HepG2 (cell line): Measurements from ENCODE around the gene LBX2. TPM values are rescaled to one million over a fixed set of nuclear protein-coding genes. Genes with fewer than 3 reads are reported as not detected.

Experiments used
- ATF5 ChIP-seq: sonication (generic); formaldehyde crosslinking; IDR thresholded peaks from 2 replicates; pipeline ENCODE4 v1.4.0; 2020; ENCODE audit warnings: mild to moderate bottlenecking, low read depth, missing genetic modification reagents
- CCAR2 ChIP-seq: fragments of 200-400 bp; formaldehyde crosslinking; optimal IDR thresholded peaks from 2 replicates; pipeline ENCODE3; 2018; ENCODE audit warnings: low read depth, mild to moderate bottlenecking, low read length, moderate library complexity
- CENPT ChIP-seq: sonication (generic); formaldehyde crosslinking; IDR thresholded peaks from 2 replicates; pipeline ENCODE4 v1.8.0; 2022; ENCODE audit warnings: low read depth, mild to moderate bottlenecking, moderate library complexity, missing genetic modification reagents
- KDM5A ChIP-seq: fragments of 200-600 bp; sonication (generic); IDR thresholded peaks from 2 replicates; pipeline ENCODE4 v1.7.0; 2018; ENCODE audit warnings: antibody characterized with exemption, mild to moderate bottlenecking, low read length, borderline replicate concordance
- PATZ1 ChIP-seq: sonication (generic); formaldehyde crosslinking; IDR thresholded peaks from 2 replicates; pipeline ENCODE4 v1.4.0; 2020; ENCODE audit warnings: missing genetic modification reagents
- RERE ChIP-seq: IDR thresholded peaks from 2 replicates; pipeline ENCODE4 v1.6.1; 2016; ENCODE audit warnings: low read depth, missing genetic modification reagents, missing compliant biosample characterization
- ZBTB34 ChIP-seq: sonication (generic); formaldehyde crosslinking; IDR thresholded peaks from 2 replicates; pipeline ENCODE4 v1.8.0; 2022; ENCODE audit warnings: mild to moderate bottlenecking, missing genetic modification reagents
- ZNF317 ChIP-seq: sonication (generic); formaldehyde crosslinking; IDR thresholded peaks from 2 replicates; pipeline ENCODE4 v1.5.0; 2020; ENCODE audit warnings: mild to moderate bottlenecking, missing genetic modification reagents
- ZNF326 ChIP-seq: sonication (generic); formaldehyde crosslinking; IDR thresholded peaks from 2 replicates; pipeline ENCODE4 v1.4.0; 2020; ENCODE audit warnings: missing genetic modification reagents, borderline replicate concordance
- polyA plus RNA-seq, 8 experiments: library from polyadenylated mRNA; depleted of rRNA in 3 of 8; stranded (reverse) in 7 of 8; unstranded in 1 of 8; fragments of >200 nt; fragmentation: Illumina TruSeq in 4 of 8; extraction: Trizol in 4 of 8; gene quantifications; 2 replicates each; pipeline versions ENCODE4 v1.2.1 to v1.2.3, GENCODE V29; 2011 to 2016; ENCODE audit warnings: low read depth in 4 of 8, missing spikeins in 1 of 8, mixed read lengths in 1 of 8; ENCODE audit not compliant: insufficient read depth in 1 of 8
- total RNA-seq, 5 experiments: library from RNA; depleted of rRNA; stranded (reverse); fragments of >200 nt; fragmentation: Illumina TruSeq; extraction: Trizol; gene quantifications; 2 replicates each; pipeline ENCODE4 v1.2.3, GENCODE V29; 2016; ENCODE audit warnings: low read depth in 1 of 5
- TF ChIP-seq, protein P1 (sequence below): sonication (generic); formaldehyde crosslinking; IDR thresholded peaks from 2 replicates; pipeline ENCODE4 v1.8.1; 2023; ENCODE audit warnings: mild to moderate bottlenecking, missing genetic modification reagents
- TF ChIP-seq, protein P2 (sequence below): sonication (generic); formaldehyde crosslinking; IDR thresholded peaks from 2 replicates; pipeline ENCODE4 v1.5.0; 2020; ENCODE audit warnings: mild to moderate bottlenecking, missing genetic modification reagents, borderline replicate concordance
- TF ChIP-seq, protein P3 (sequence below): sonication (generic); formaldehyde crosslinking; IDR thresholded peaks from 2 replicates; pipeline ENCODE4 v1.4.0; 2020; ENCODE audit warnings: missing genetic modification reagents, borderline replicate concordance

The LBX2 gene
- total and polyA plus RNA-seq, 2 of the 13 experiments (the other 11 are each of a cell fraction or from before 2014, with no cell fraction given), result 6.4 to 8.1 TPM

DNA sequence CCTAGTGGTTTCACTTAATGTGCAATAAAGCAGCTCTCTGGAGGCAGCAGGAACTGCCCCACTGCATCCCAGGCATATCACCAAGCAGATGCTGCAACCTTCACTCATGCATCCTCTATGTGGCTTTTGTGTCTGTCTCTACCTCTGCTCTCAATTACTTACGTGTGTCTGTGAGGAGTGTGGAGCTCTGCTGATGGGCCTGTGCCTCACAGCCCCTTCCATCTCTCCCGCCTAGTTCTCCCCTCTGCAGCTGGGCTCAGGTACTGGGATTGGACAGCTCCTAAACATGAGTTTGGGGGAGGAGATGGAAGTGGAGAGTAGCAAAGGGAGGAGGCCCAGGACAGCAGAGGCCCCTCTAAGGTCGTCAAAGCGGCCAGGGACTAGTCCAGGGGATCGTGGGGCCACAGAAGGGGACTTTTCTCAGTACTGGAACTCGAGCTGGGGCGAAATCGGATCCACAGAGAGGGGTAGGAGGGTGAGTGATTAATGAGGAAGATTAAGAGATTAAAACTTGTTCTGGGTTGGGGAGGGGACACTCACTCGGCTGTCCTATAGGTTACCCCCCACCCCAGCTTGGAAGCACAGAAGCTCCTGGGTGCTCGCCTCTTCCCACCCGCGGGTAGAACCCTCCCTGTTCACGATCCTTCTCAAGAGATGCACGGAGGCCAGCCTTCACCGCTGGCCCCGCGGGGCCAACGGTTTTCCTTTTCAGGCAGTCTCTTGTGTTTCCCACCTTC lies 2.1 kb upstream of the LBX2 start (continued):
- TF ChIP-seq RERE (CRISPR knock-in tag) (no peak), PATZ1 (CRISPR knock-in tag) (peak; percentile 6; the same call in 1 of the 2 replicates), CENPT (0 out of 2 replicates have a peak, but pooled peaks have one; percentile 36), KDM5A (no peak), CCAR2 (no peak), ZNF317 (CRISPR knock-in tag) (no peak), ATF5 (0 out of 2 replicates have a peak, but pooled peaks have one; percentile 13), ZBTB34 (0 out of 2 replicates have a peak, but pooled peaks have one; percentile 6), ZNF326 (CRISPR knock-in tag) (0 out of 2 replicates have a peak, but pooled peaks have one; percentile 14)
- TF ChIP-seq, protein P1, sequence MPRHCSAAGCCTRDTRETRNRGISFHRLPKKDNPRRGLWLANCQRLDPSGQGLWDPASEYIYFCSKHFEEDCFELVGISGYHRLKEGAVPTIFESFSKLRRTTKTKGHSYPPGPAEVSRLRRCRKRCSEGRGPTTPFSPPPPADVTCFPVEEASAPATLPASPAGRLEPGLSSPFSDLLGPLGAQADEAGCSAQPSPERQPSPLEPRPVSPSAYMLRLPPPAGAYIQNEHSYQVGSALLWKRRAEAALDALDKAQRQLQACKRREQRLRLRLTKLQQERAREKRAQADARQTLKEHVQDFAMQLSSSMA (CRISPR knock-in tag), result peak; percentile 60; the same call in 1 of the 2 replicates
- TF ChIP-seq, protein P2, sequence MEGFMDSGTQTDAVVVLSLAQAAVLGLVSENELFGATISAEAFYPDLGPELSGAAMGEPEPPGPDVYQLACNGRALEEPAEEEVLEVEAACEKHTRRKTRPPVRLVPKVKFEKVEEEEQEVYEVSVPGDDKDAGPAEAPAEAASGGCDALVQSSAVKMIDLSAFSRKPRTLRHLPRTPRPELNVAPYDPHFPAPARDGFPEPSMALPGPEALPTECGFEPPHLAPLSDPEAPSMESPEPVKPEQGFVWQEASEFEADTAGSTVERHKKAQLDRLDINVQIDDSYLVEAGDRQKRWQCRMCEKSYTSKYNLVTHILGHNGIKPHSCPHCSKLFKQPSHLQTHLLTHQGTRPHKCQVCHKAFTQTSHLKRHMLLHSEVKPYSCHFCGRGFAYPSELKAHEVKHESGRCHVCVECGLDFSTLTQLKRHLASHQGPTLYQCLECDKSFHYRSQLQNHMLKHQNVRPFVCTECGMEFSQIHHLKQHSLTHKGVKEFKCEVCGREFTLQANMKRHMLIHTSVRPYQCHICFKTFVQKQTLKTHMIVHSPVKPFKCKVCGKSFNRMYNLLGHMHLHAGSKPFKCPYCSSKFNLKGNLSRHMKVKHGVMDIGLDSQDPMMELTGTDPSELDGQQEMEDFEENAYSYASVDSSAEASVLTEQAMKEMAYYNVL (CRISPR knock-in tag), result 0 out of 2 replicates have a peak, but pooled peaks have one; percentile 8
- TF ChIP-seq, protein P3, sequence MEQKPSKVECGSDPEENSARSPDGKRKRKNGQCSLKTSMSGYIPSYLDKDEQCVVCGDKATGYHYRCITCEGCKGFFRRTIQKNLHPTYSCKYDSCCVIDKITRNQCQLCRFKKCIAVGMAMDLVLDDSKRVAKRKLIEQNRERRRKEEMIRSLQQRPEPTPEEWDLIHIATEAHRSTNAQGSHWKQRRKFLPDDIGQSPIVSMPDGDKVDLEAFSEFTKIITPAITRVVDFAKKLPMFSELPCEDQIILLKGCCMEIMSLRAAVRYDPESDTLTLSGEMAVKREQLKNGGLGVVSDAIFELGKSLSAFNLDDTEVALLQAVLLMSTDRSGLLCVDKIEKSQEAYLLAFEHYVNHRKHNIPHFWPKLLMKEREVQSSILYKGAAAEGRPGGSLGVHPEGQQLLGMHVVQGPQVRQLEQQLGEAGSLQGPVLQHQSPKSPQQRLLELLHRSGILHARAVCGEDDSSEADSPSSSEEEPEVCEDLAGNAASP (CRISPR knock-in tag), result peak; percentile 14; the same call in 1 of the 2 replicates
